Ovary (tissue), 9 donors: ENCODE measurements around the gene TTR. TPM values are rescaled to one million over a fixed set of nuclear protein-coding genes. Genes with fewer than 3 reads are reported as not detected.

Experiments used
- DNase-seq, 5 donors: peaks; one replicate each; pipeline ENCODE4 v3.0.0-alpha.2; 2019 to 2020
- H3K27ac ChIP-seq, 2 donors: fragments of 200-600 bp; one replicate each; pipeline versions ENCODE4 v1.5.1 to v1.8.0; 2019 to 2022
- H3K27me3 ChIP-seq: fragments of 200-600 bp; one replicate; pipeline ENCODE4 v1.8.0; 2022
- H3K36me3 ChIP-seq: fragments of 200-600 bp; sonication (generic); one replicate; pipeline ENCODE4 v1.5.1; 2019
- H3K4me1 ChIP-seq: one replicate; pipeline ENCODE4 v1.8.1; 2013; ENCODE audit warnings: mild to moderate bottlenecking, moderate library complexity; ENCODE audit not compliant: insufficient read depth
- H3K4me3 ChIP-seq: fragments of 200-600 bp; sonication (generic); one replicate; pipeline ENCODE4 v1.5.1; 2017
- H3K9me3 ChIP-seq, 2 donors: fragments of 200-600 bp in 1 of 2; sonication (generic) in 1 of 2; one replicate each; pipeline versions ENCODE4 v1.5.1 to v1.8.1; 2013 to 2019; ENCODE audit warnings: mild to moderate bottlenecking in 1 of 2, moderate library complexity in 1 of 2
- CTCF ChIP-seq, 3 donors: fragments of 450-650 bp in 2 of 3; fragments of 200-600 bp in 1 of 3; IDR thresholded peaks; one replicate each; pipeline versions ENCODE4 v1.5.1 to v1.8.0; 2016 to 2022; ENCODE audit warnings: antibody characterized with exemption in 3 of 3, mild to moderate bottlenecking in 1 of 3
- EP300 ChIP-seq: sonication (generic); formaldehyde crosslinking; IDR thresholded peaks from one replicate; pipeline ENCODE4 v1.6.1; 2017; ENCODE audit warnings: antibody characterized with exemption
- POLR2A ChIP-seq: fragments of 450-650 bp; IDR thresholded peaks from one replicate; pipeline ENCODE4 v1.6.1; 2017; ENCODE audit warnings: antibody characterized with exemption, mild to moderate bottlenecking, moderate library complexity
- WGBS, 3 donors: extraction: QIAGEN DNeasy Blood & Tissue Kit in 1 of 3; methylation state at CpG; one replicate each; pipeline versions ENCODE4 v1.1.5 to v1.1.7; 2013 to 2017; 5-methylcytosine and 5-hydroxymethylcytosine counted together
- intact Hi-C, 4 donors: fragments of 100-400 bp; cut with DNase I; formaldehyde crosslinking; loops; one replicate each; pipeline versions ENCODE4 v1.11.0 to v1.15.1; 2022 to 2023
- polyA plus RNA-seq, 2 donors: library from polyadenylated mRNA; stranded (reverse); fragments of 200-250 nt in 1 of 2; fragments of 350-450 nt in 1 of 2; fragmentation: Illumina TruSeq in 1 of 2; extraction: RNeasy Lipid Tissue Mini Kit (QIAGEN cat#74804) in 1 of 2; gene quantifications; one replicate each; pipeline ENCODE4 v1.2.3, GENCODE V29; 2013 to 2014
- total RNA-seq, 7 donors: library from RNA; depleted of rRNA in 2 of 7; stranded (reverse); fragments of >200 nt in 2 of 7; fragmentation: NEBNext Ultra II Directional in 3 of 7; extraction: Animal tissue kit (Norgen Biotek cat#: 25700) in 3 of 7; gene quantifications; one replicate each; pipeline versions ENCODE4 v1.1.0 to v1.2.4, GENCODE V29; 2016 to 2023
- donor health status: DM: no; HTN: no; CAD: no; lungs with moderate emphysema.
- donor health status: DM: no; HTN: no; CAD: no.
- donor health status: Bipolar disorder and iron deficiency.
- donor health status: DM: yes; HTN: yes; CAD: no.
- donor health status: DM: no; HTN: no; CAD: no.
- donor health status: DM: yes; HTN: yes; CAD: no.

TTR gene
- total and polyA plus RNA-seq, 9 donors: 0.92 to 3.0 (median 0.95) TPM; not detected in 6

GRCh38 chr18:31643003-31643402 is 51.3 kb downstream of the TTR start:
- H3K9me3 ChIP-seq: no peaks in the 10 kb centered on the region
- H3K4me1 ChIP-seq: peaks cover 1% of the 10 kb centered on the region
- no peaks in the 10 kb centered on the region for H3K27me3 ChIP-seq
- H3K4me3 ChIP-seq: no peak overlapping the region
- DNase-seq: no peak
- H3K27ac ChIP-seq: no peak overlapping the region
- H3K36me3 ChIP-seq: no peaks in the 10 kb centered on the region
- WGBS, 3 donors: 56 to 72% (median 65%) methylated on average over 4 of the region's 4 CpGs
- intact Hi-C loops: no loop called here
- TF ChIP-seq CTCF (IDR thresholded peaks at IDR 0.05): no peak
- TF ChIP-seq EP300: no peak
- no peak for TF ChIP-seq POLR2A

GRCh38 chr18:31645411-31645810 is 53.7 kb downstream of the TTR start:
- Histone ChIP-seq H3K4me1 (peaks cover 1% of the 10 kb centered on the region), H3K27ac (no peak overlapping the region), H3K36me3 (no peaks in the 10 kb centered on the region), H3K4me3 (no peak overlapping the region), H3K27me3 (no peaks in the 10 kb centered on the region), H3K9me3 (no peaks in the 10 kb centered on the region)
- 93 to 97% (median 94%) methylated on average over 4 of the region's 4 CpGs for WGBS, 3 donors
- intact Hi-C loops: no loop called here
- TF ChIP-seq CTCF (IDR thresholded peaks at IDR 0.05) (no peak), EP300 (no peak), POLR2A (no peak)
- no peak for DNase-seq

- no peaks in the 10 kb centered on the region for H3K9me3 ChIP-seq
- H3K27me3 ChIP-seq: no peaks in the 10 kb centered on the region
- H3K4me3 ChIP-seq: no peak overlapping the region
- intact Hi-C loops: no loop called here
- WGBS, 3 donors: 81 to 84% (median 83%) methylated on average over 7 of the region's 7 CpGs
- no peak overlapping the region for H3K27ac ChIP-seq
- H3K36me3 ChIP-seq: no peaks in the 10 kb centered on the region
- TF ChIP-seq EP300 (no peak), POLR2A (no peak), CTCF (IDR thresholded peaks at IDR 0.05) (no peak)
- H3K4me1 ChIP-seq: peaks cover 1% of the 10 kb centered on the region
- DNase-seq: no peak
These were observed 54.9 kb downstream of the TTR start for GRCh38 chr18:31646332-31647126.

GRCh38 chr18:31647127-31647753 is 55.6 kb downstream of the TTR start:
- Histone ChIP-seq H3K4me3 (no peak overlapping the region), H3K36me3 (no peaks in the 10 kb centered on the region), H3K27ac (no peak overlapping the region), H3K4me1 (peaks cover 1% of the 10 kb centered on the region), H3K27me3 (no peaks in the 10 kb centered on the region), H3K9me3 (no peaks in the 10 kb centered on the region)
- no peak for DNase-seq
- 63 to 67% (median 65%) methylated on average over 4 of the region's 4 CpGs for WGBS, 3 donors
- intact Hi-C loops: no loop called here
- TF ChIP-seq EP300 (no peak), CTCF (IDR thresholded peaks at IDR 0.05) (no peak), POLR2A (no peak)

Other genes with a start within 250 kb of the TTR start
- not detected for gene DSG4, start 215.1 kb upstream of the TTR start, total RNA-seq
- not detected for gene DSG4, start 215.1 kb upstream of the TTR start, polyA plus RNA-seq
- under 1 TPM in 3 of 7 donors, not detected in 4; under 0.01 to 0.05 (median 0.03) TPM for gene DSG3, start 144.1 kb upstream of the TTR start, total RNA-seq
- gene DSG3, start 144.1 kb upstream of the TTR start, polyA plus RNA-seq: not detected
- 10 to 100 TPM; 15.7 to 43.7 (median 22.2) TPM for gene DSG2, start 93.7 kb upstream of the TTR start, total RNA-seq
- 10 to 100 TPM; 13.7 to 17.8 TPM for gene DSG2, start 93.7 kb upstream of the TTR start, polyA plus RNA-seq
- 10 to 100 TPM in 3 of 7 donors, 1 to 10 TPM in 4; 3.3 to 16.5 (median 9.0) TPM for gene B4GALT6, start 92.7 kb downstream of the TTR start, total RNA-seq
- gene B4GALT6, start 92.7 kb downstream of the TTR start, polyA plus RNA-seq: 1 to 10 TPM; 2.1 to 6.5 TPM
- not detected for gene SLC25A52, start 169.0 kb downstream of the TTR start, total RNA-seq
- not detected for gene SLC25A52, start 169.0 kb downstream of the TTR start, polyA plus RNA-seq